Lung (tissue), 12 donors: ENCODE results near the gene ADPRH. TPM values are rescaled to one million over a fixed set of nuclear protein-coding genes. Genes with fewer than 3 reads are reported as not detected.

Experiments used
- ATAC-seq: fragments of 200-7000 bp; cut with Tn5 transposase; one replicate; pipeline ENCODE4 v1.9.1; 2020; ENCODE audit warnings: moderate number of reproducible peaks; ENCODE audit not compliant: insufficient read depth, low FRiP score
- DNase-seq, 3 donors: peaks; one replicate each; pipeline ENCODE4 v3.0.0-alpha.2; 2013 to 2017
- H3K27ac ChIP-seq, 2 donors: one replicate each; pipeline ENCODE4 v1.5.1; 2013; ENCODE audit warnings: mild to moderate bottlenecking in 2 of 2, moderate library complexity in 2 of 2, control low read depth in 1 of 2, inconsistent platforms in 1 of 2, low read depth in 1 of 2, low read length in 1 of 2
- H3K27me3 ChIP-seq, 3 donors: one replicate each; pipeline ENCODE4 v1.5.1; 2013; ENCODE audit warnings: low read length in 2 of 3; ENCODE audit not compliant: control insufficient read depth in 3 of 3, insufficient read depth in 3 of 3
- H3K36me3 ChIP-seq, 4 donors: one replicate each; pipeline ENCODE4 v1.5.1; 2013; ENCODE audit warnings: low read length in 4 of 4, mild to moderate bottlenecking in 1 of 4, moderate library complexity in 1 of 4; ENCODE audit not compliant: control insufficient read depth in 4 of 4, insufficient read depth in 4 of 4
- H3K4me1 ChIP-seq, 5 donors: one replicate each; pipeline ENCODE4 v1.5.1; 2013; ENCODE audit warnings: low read length in 5 of 5, mild to moderate bottlenecking in 2 of 5, moderate library complexity in 1 of 5; ENCODE audit not compliant: control insufficient read depth in 5 of 5, insufficient read depth in 5 of 5
- H3K4me3 ChIP-seq: one replicate; pipeline ENCODE4 v1.5.1; 2013; ENCODE audit warnings: mild to moderate bottlenecking, control low read depth, moderate library complexity
- H3K9ac ChIP-seq, 2 donors: one replicate each; pipeline ENCODE4 v1.5.1; 2013; ENCODE audit warnings: low read length in 2 of 2, control low read depth in 1 of 2; ENCODE audit not compliant: insufficient read depth in 1 of 2
- H3K9me3 ChIP-seq, 4 donors: one replicate each; pipeline ENCODE4 v1.5.1; 2013; ENCODE audit warnings: low read length in 3 of 4, mild to moderate bottlenecking in 1 of 4, moderate library complexity in 1 of 4; ENCODE audit not compliant: control insufficient read depth in 4 of 4, insufficient read depth in 3 of 4
- WGBS, 2 donors: extraction: QIAGEN DNeasy Blood & Tissue Kit; methylation state at CpG; one replicate each; pipeline ENCODE4 v1.1.7; 2013; 5-methylcytosine and 5-hydroxymethylcytosine counted together
- polyA plus RNA-seq, 2 donors: library from polyadenylated mRNA; stranded (reverse); fragments of 200-250 nt; gene quantifications; one replicate each; pipeline ENCODE4 v1.2.1, GENCODE V29; 2013
- total RNA-seq, 2 donors: library from RNA; depleted of rRNA in 1 of 2; stranded (reverse); fragments of >200 nt in 1 of 2; gene quantifications; one replicate each; pipeline ENCODE4 v1.2.1, GENCODE V29; 2014 to 2021
- TF ChIP-seq, protein P1 (sequence below): IDR thresholded peaks from 2 replicates; pipeline ENCODE4 v1.5.1; 2012; ENCODE audit warnings: mild to moderate bottlenecking; ENCODE audit errors: control extremely low read depth, extremely low read depth
- donor health status: control.
- donor health status: control.
- donor health status: Bipolar disorder and iron deficiency.
- donor health status: healthy.
- donor health status: DM: yes; HTN: yes; CAD: no.

ADPRH gene
- total and polyA plus RNA-seq, 4 donors, result 5.4 to 26.3 (median 14.2) TPM

DNA sequence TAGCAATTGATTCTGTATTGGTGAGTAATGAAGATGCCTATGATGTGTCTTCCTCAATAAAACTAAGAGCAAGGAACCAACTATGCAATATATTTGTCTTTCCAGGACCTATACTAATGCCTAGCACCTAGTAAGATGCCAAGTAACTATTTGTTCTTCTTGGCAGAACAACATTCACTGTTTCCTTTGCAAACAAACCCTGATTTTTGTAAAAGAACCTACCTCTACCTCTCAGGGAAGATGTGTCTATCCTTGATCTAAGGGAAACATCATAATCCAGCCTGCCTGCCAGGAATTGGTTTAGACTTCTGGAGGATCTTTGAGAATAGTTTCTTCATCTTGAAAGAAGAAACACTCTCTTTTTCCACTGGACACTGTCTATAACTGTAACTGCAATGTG, 3.8 kb upstream of the ADPRH start:
- ATAC-seq (no peak), DNase-seq (no peak)
- Histone ChIP-seq H3K4me3 (no peak overlapping the region), H3K4me1 (peaks cover 0 to 5% (median 0%) of the 10 kb centered on the region in 5 donors), H3K27me3 (no peaks in the 10 kb centered on the region), H3K9ac (no peak overlapping the region), H3K27ac (no peak overlapping the region), H3K36me3 (no peaks in the 10 kb centered on the region), H3K9me3 (no peaks in the 10 kb centered on the region)
- TF ChIP-seq, protein P1, sequence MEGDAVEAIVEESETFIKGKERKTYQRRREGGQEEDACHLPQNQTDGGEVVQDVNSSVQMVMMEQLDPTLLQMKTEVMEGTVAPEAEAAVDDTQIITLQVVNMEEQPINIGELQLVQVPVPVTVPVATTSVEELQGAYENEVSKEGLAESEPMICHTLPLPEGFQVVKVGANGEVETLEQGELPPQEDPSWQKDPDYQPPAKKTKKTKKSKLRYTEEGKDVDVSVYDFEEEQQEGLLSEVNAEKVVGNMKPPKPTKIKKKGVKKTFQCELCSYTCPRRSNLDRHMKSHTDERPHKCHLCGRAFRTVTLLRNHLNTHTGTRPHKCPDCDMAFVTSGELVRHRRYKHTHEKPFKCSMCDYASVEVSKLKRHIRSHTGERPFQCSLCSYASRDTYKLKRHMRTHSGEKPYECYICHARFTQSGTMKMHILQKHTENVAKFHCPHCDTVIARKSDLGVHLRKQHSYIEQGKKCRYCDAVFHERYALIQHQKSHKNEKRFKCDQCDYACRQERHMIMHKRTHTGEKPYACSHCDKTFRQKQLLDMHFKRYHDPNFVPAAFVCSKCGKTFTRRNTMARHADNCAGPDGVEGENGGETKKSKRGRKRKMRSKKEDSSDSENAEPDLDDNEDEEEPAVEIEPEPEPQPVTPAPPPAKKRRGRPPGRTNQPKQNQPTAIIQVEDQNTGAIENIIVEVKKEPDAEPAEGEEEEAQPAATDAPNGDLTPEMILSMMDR, result no peak

DNA sequence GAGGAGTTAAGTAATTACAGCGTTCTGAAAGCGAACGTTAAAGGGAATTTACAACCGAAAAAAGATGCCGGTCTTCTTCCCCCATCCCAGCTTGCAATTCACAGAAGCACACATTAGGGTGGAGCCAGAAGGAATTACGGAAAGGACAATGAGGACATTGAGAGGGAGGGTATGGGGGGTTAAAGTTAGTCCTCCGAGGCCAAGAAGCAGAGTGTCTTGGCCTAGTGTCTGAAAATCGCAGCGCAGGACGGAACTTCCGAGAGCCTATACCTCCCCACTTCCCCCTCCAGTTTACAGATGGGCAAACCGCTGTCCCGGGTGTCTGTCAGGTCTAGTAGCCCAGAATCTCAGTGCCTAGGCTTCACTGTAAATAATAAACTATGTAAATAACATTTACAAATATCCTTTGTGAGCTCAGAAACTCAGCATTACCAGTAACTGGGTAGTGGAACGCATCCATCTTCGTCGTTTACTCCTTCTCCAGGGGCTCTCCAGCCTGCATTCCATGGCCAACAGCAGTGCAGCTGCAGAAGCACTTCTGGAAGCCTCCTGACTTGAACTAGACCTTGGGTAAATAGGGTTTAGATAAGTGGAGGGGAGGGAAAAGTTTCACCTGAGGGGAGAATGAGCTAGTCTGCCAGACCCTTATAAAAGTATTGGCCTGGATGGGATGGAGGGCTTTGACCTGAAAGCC, 922 bp downstream of the ADPRH start:
- H3K9me3 ChIP-seq, result no peaks in the 10 kb centered on the region
- peaks cover 0 to 6% (median 0%) of the 10 kb centered on the region in 5 donors for H3K4me1 ChIP-seq
- TF ChIP-seq, protein P1, result no peak
- ATAC-seq (peak; percentile 45), DNase-seq (peak; percentile 50 to 77 (median 72))
- H3K9ac ChIP-seq, result peak overlapping the region; percentile 67 to 95
- WGBS, 2 donors, result 11 to 14% methylated on average over 16 of the region's 16 CpGs
- H3K27ac ChIP-seq, result peak overlapping the region; percentile 94 to 98
- peak overlapping the region; percentile 49 for H3K4me3 ChIP-seq
- no peaks in the 10 kb centered on the region for H3K36me3 ChIP-seq
- H3K27me3 ChIP-seq, result no peaks in the 10 kb centered on the region

DNA sequence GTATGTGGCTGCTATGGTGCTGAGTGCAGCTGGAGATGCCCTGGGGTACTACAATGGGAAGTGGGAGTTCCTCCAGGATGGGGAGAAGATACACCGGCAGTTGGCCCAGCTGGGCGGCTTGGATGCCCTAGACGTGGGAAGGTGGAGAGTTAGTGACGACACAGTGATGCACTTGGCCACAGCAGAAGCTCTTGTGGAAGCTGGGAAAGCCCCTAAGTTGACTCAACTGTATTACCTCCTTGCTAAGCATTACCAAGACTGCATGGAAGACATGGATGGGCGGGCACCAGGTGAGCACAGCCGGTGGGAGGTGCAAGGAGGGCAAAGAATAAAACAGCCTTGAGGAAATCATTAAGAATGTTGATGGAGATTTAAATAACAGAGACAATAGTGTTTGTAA, 2.9 kb downstream of the ADPRH start:
- TF ChIP-seq, protein P1, result no peak
- Histone ChIP-seq H3K9ac (no peak overlapping the region), H3K27me3 (no peaks in the 10 kb centered on the region), H3K9me3 (no peaks in the 10 kb centered on the region), H3K4me3 (no peak overlapping the region), H3K4me1 (peaks cover 0 to 6% (median 0%) of the 10 kb centered on the region in 5 donors), H3K36me3 (peaks cover 0 to 4% (median 0%) of the 10 kb centered on the region in 4 donors), H3K27ac (no peak overlapping the region)
- ATAC-seq (no peak), DNase-seq (no peak)
- 82 to 87% methylated on average over 6 of the region's 6 CpGs for whole genome bisulfite sequencing, 2 donors
